NCI-H187 (cell line): ENCODE measurements around the gene LEPROT.
A peak's percentile ranks its signal among the peaks of the same experiment; 100 is the strongest.

Experiments used
- DNase-seq, 2 experiments: peaks; one replicate each; lab custom pipeline; 2025; lab: John Stamatoyannopoulos, UW

The LEPROT gene

GRCh38 chr1:65412256-65412983 is 8.0 kb upstream of the LEPROT start:
- no peak for DNase-seq

GRCh38 chr1:65412984-65413375 is 7.5 kb upstream of the LEPROT start:
- DNase-seq = no peak

- DNase-seq = no peak
Measured at GRCh38 chr1:65414538-65414937, 5.9 kb upstream of the LEPROT start.

- DNase-seq = no peak
Measured at GRCh38 chr1:65416767-65417166, 3.7 kb upstream of the LEPROT start.

- DNase-seq = no peak
Measured at GRCh38 chr1:65417729-65418128, 2.7 kb upstream of the LEPROT start.

GRCh38 chr1:65418522-65419185 is 1.8 kb upstream of the LEPROT start:
- DNase-seq = no peak

GRCh38 chr1:65419681-65420589 is 533 bp upstream of the LEPROT start:
- DNase-seq = peak; percentile 95 to 97

- no peak for DNase-seq
Measured at GRCh38 chr1:65421351-65422025, 1.0 kb downstream of the LEPROT start.

GRCh38 chr1:65422241-65423203 is 2.1 kb downstream of the LEPROT start:
- DNase-seq = no peak

- no peak for DNase-seq
Measured at GRCh38 chr1:65423884-65424572, 3.6 kb downstream of the LEPROT start.

GRCh38 chr1:65424573-65424889 is 4.1 kb downstream of the LEPROT start:
- no peak for DNase-seq

GRCh38 chr1:65425006-65425405 is 4.5 kb downstream of the LEPROT start:
- DNase-seq = no peak

- DNase-seq = no peak
Measured at GRCh38 chr1:65425697-65426096, 5.2 kb downstream of the LEPROT start.

GRCh38 chr1:65429078-65429477 is 8.6 kb downstream of the LEPROT start:
- no peak for DNase-seq

GRCh38 chr1:65429806-65430205 is 9.3 kb downstream of the LEPROT start:
- DNase-seq = no peak

- peak in 1 of 2 experiments; percentile 13 for DNase-seq
Measured at GRCh38 chr1:65431111-65431705, 10.7 kb downstream of the LEPROT start.

GRCh38 chr1:65432918-65433317 is 12.4 kb downstream of the LEPROT start:
- DNase-seq = no peak

- no peak for DNase-seq
Measured at GRCh38 chr1:65434255-65434654, 13.8 kb downstream of the LEPROT start.

GRCh38 chr1:65434760-65435159 is 14.3 kb downstream of the LEPROT start:
- no peak for DNase-seq

- no peak for DNase-seq
Measured at GRCh38 chr1:65435987-65436386, 15.5 kb downstream of the LEPROT start.
